K562 (cell line): ENCODE measurements around the gene POFUT2. TPM values are rescaled to one million over a fixed set of nuclear protein-coding genes. Genes with fewer than 3 reads are reported as not detected.

Source experiments
- ATAC-seq: fragments of 200-7000 bp; cut with Tn5 transposase; 3 replicates; pipeline ENCODE4 v1.9.1; 2020; ENCODE audit warnings: moderate library complexity
- BruUV-seq: library from RNA; stranded (reverse); fragments of 400-500 nt; replicated peaks from 2 replicates; lab custom pipeline; 2021; lab: Mats Ljungman, UMichigan
- CTCF ChIA-PET: fragments of 300-600 bp; formaldehyde crosslinking; extraction: SDS; loops from one replicate; lab custom pipeline; 2021; ENCODE audit warnings: low intra/inter-chr PET ratio; lab: Yijun Ruan, JAX
- POLR2A ChIA-PET: fragments of 300-600, 350-650 bp; sonication (Branson Sonifier 250); formaldehyde crosslinking; extraction: SDS; loops from one replicate; lab custom pipeline; 2021; ENCODE audit warnings: antibody characterized with exemption, inconsistent platforms; lab: Yijun Ruan, JAX
- DNase-seq, 4 experiments: peaks; one replicate each; pipeline versions ENCODE4 v3.0.0 to v3.0.0-alpha.2; 2011 to 2018; ENCODE audit warnings: low spot score in 3 of 4, mixed read lengths in 3 of 4; ENCODE audit errors: extremely low read depth in 1 of 4
- FAIRE-seq: peaks from 2 replicates; lab custom pipeline; 2011; peaks lifted over from hg19 to GRCh38; lab: Jason Lieb, UNC
- H2AFZ ChIP-seq: 2 replicates; pipeline ENCODE4 v1.6.0; 2011; ENCODE audit warnings: low read depth, low read length, control low read depth, inconsistent platforms
- H3K27ac ChIP-seq: fragments of 200-600 bp; 3 replicates; pipeline ENCODE4 v1.8.0; 2011; ENCODE audit warnings: low read depth, mild to moderate bottlenecking, control low read depth, inconsistent platforms, low read length, moderate library complexity, mixed read lengths; ENCODE audit errors: extremely low read depth
- H3K27me3 ChIP-seq, 2 experiments: fragments of 300-600 bp in 1 of 2; 2 replicates in 1 of 2; 3 replicates in 1 of 2; pipeline versions ENCODE4 v1.6.0 to v1.8.0; 2011; ENCODE audit warnings: inconsistent platforms in 2 of 2, low read length in 2 of 2, mild to moderate bottlenecking in 1 of 2, mixed read lengths in 1 of 2, moderate library complexity in 1 of 2; ENCODE audit not compliant: control insufficient read depth in 2 of 2, insufficient read depth in 2 of 2
- H3K36me3 ChIP-seq: fragments of 300-600 bp; 3 replicates; pipeline ENCODE4 v1.8.0; 2011; ENCODE audit warnings: mild to moderate bottlenecking, low read length, inconsistent platforms; ENCODE audit not compliant: control insufficient read depth, insufficient read depth
- H3K4me1 ChIP-seq, 2 experiments: fragments of 200-600 bp in 1 of 2; replicated peaks in 1 of 2; 2 replicates in 1 of 2; 3 replicates in 1 of 2; pipeline versions ENCODE4 v1.5.1 to v1.8.0; 2011; ENCODE audit warnings: inconsistent platforms in 2 of 2, low read length in 2 of 2, mild to moderate bottlenecking in 1 of 2, mixed read lengths in 1 of 2, moderate library complexity in 1 of 2; ENCODE audit not compliant: control insufficient read depth in 2 of 2, insufficient read depth in 2 of 2
- H3K4me2 ChIP-seq: 2 replicates; pipeline ENCODE4 v1.6.1; 2011; ENCODE audit warnings: low read length, control low read depth, inconsistent platforms, mixed read lengths; ENCODE audit not compliant: insufficient read depth
- H3K4me3 ChIP-seq: fragments of 200-600 bp; sonication (generic), shearing (Covaris generic); 2 replicates; pipeline ENCODE4 v1.5.1; 2016; ENCODE audit warnings: control low read depth, inconsistent platforms
- H3K79me2 ChIP-seq: fragments of 200-600 bp; 3 replicates; pipeline ENCODE4 v1.8.0; 2011; ENCODE audit warnings: low read length, inconsistent platforms; ENCODE audit not compliant: control insufficient read depth, insufficient read depth
- H3K9ac ChIP-seq, 2 experiments: 2 replicates each; pipeline versions ENCODE4 v1.6.0 to v1.6.1; 2011; ENCODE audit warnings: low read depth in 2 of 2, low read length in 2 of 2, control low read depth in 1 of 2, inconsistent platforms in 1 of 2, mild to moderate bottlenecking in 1 of 2, mixed read lengths in 1 of 2; ENCODE audit not compliant: insufficient read depth in 1 of 2
- H3K9me1 ChIP-seq: one replicate; pipeline ENCODE4 v1.6.0; 2011; ENCODE audit warnings: inconsistent platforms, mild to moderate bottlenecking, low read length, moderate library complexity; ENCODE audit not compliant: control insufficient read depth, insufficient read depth
- H3K9me3 ChIP-seq: replicated peaks from 2 replicates; pipeline ENCODE4 v1.5.1; 2011; ENCODE audit warnings: low read depth, low read length, inconsistent platforms; ENCODE audit not compliant: control insufficient read depth, insufficient read depth
- H4K20me1 ChIP-seq: replicated peaks from 2 replicates; pipeline ENCODE4 v1.6.1; 2011; ENCODE audit warnings: low read length, inconsistent platforms, mixed read lengths; ENCODE audit not compliant: control insufficient read depth, insufficient read depth
- C11orf30 ChIP-seq: fragments of 450-650 bp; IDR thresholded peaks from 2 replicates; pipeline ENCODE4 v1.6.1; 2016; ENCODE audit warnings: low read depth, mild to moderate bottlenecking
- CBFA2T3 ChIP-seq: fragments of 450-650 bp; IDR thresholded peaks from 2 replicates; pipeline ENCODE4 v1.6.1; 2017
- CBX8 ChIP-seq: fragments of 200-600 bp; sonication (generic); IDR thresholded peaks from 2 replicates; pipeline ENCODE4 v1.6.1; 2012; ENCODE audit warnings: borderline replicate concordance, mixed run types, low read depth, mild to moderate bottlenecking, moderate library complexity, mixed read lengths, low read length, control low read depth, inconsistent platforms; ENCODE audit not compliant: poor library complexity, severe bottlenecking; ENCODE audit errors: extremely low read depth
- CCAR2 ChIP-seq: fragments of 200-400 bp; formaldehyde crosslinking; IDR thresholded peaks from 2 replicates; pipeline ENCODE4 v1.6.1; 2017; ENCODE audit warnings: mild to moderate bottlenecking, low read depth, low read length
- CREBBP ChIP-seq: IDR thresholded peaks from one replicate; pipeline ENCODE4 v1.6.1; 2012; ENCODE audit warnings: low read depth, mild to moderate bottlenecking, control low read depth, inconsistent platforms, low read length
- E2F6 ChIP-seq, 2 experiments: IDR thresholded peaks; 2 replicates each; pipeline ENCODE4 v1.6.1; 2011; ENCODE audit warnings: borderline replicate concordance in 1 of 2, control low read depth in 1 of 2, low read depth in 1 of 2, low read length in 1 of 2, mild to moderate bottlenecking in 1 of 2, mixed read lengths in 1 of 2, moderate library complexity in 1 of 2; ENCODE audit not compliant: insufficient read depth in 1 of 2, insufficient read length in 1 of 2, poor library complexity in 1 of 2, severe bottlenecking in 1 of 2; ENCODE audit errors: extremely low read depth in 1 of 2
- EP300 ChIP-seq: IDR thresholded peaks from 2 replicates; pipeline ENCODE4 v1.6.1; 2012; ENCODE audit warnings: low read length, improper control_type of control experiment
- HDAC1 ChIP-seq, 2 experiments: fragments of 450-650 bp; IDR thresholded peaks; 2 replicates each; pipeline ENCODE4 v1.6.1; 2016 to 2017; ENCODE audit warnings: inconsistent platforms in 1 of 2, mild to moderate bottlenecking in 1 of 2, moderate library complexity in 1 of 2
- HSF4 ChIP-seq: fragments of 250-450 bp; sonication (Bioruptor Pico); IDR thresholded peaks from 2 replicates; pipeline ENCODE4 v2.1.2; 2022; ENCODE audit warnings: mild to moderate bottlenecking, moderate library complexity, borderline replicate concordance
- KAT2B ChIP-seq: IDR thresholded peaks from one replicate; pipeline ENCODE4 v1.6.1; 2012; ENCODE audit warnings: low read depth, mild to moderate bottlenecking, control low read depth, inconsistent platforms, low read length, moderate library complexity
- KDM1A ChIP-seq, 2 experiments: fragments of 450-650 bp; IDR thresholded peaks; 2 replicates each; pipeline ENCODE4 v1.6.1; 2016; ENCODE audit warnings: mild to moderate bottlenecking in 2 of 2
- MAFG ChIP-seq: fragments of 450-650 bp; conservative IDR thresholded peaks from 2 replicates; pipeline ENCODE4 v1.6.1; 2016; ENCODE audit warnings: missing genetic modification characterization, missing compliant biosample characterization
- MCM3 ChIP-seq: fragments of 450-650 bp; IDR thresholded peaks from 2 replicates; pipeline ENCODE4 v1.6.1; 2016
- NCOR1 ChIP-seq: fragments of 450-650 bp; IDR thresholded peaks from 2 replicates; pipeline ENCODE4 v1.6.1; 2016; ENCODE audit warnings: mild to moderate bottlenecking, moderate library complexity
- PML ChIP-seq: IDR thresholded peaks from 2 replicates; pipeline ENCODE4 v1.6.1; 2012; ENCODE audit warnings: low read length, inconsistent platforms
- SLC30A9 ChIP-seq: fragments of 250-450 bp; sonication (Bioruptor Pico); IDR thresholded peaks from 2 replicates; pipeline ENCODE4 v1.8.0; 2022; ENCODE audit warnings: mild to moderate bottlenecking, moderate library complexity
- SP1 ChIP-seq: sonication (generic); formaldehyde crosslinking; IDR thresholded peaks from 2 replicates; pipeline ENCODE4 v1.8.1; 2022; ENCODE audit warnings: mild to moderate bottlenecking, missing genetic modification reagents
- ZC3H8 ChIP-seq: fragments of 450-650 bp; IDR thresholded peaks from 2 replicates; pipeline ENCODE4 v1.6.1; 2017
- ZNF24 ChIP-seq: fragments of 450-650 bp; IDR thresholded peaks from 2 replicates; pipeline ENCODE4 v1.6.1; 2016
- ZNF347 ChIP-seq: fragments of 450-650 bp; formaldehyde crosslinking; IDR thresholded peaks from 2 replicates; pipeline ENCODE4 v1.4.0; 2020; ENCODE audit warnings: low read depth, mild to moderate bottlenecking, moderate library complexity
- ZNF644 ChIP-seq: fragments of 200-800 bp; sonication (Bioruptor generic); IDR thresholded peaks from 2 replicates; pipeline ENCODE4 v1.6.1; 2016; ENCODE audit warnings: low read depth, missing genetic modification characterization, missing compliant biosample characterization
- WGBS: fragments of 100-300 bp; shearing (Covaris generic); methylation state at CpG from one replicate; pipeline ENCODE4 v1.1.6; 2016; ENCODE audit warnings: low coverage, mixed read lengths; ENCODE audit not compliant: insufficient coverage; ENCODE audit errors: missing lambda C conversion rate; 5-methylcytosine and 5-hydroxymethylcytosine counted together
- in situ Hi-C: fragments of 300-500 bp; cut with MboI; formaldehyde crosslinking; loops from 4 replicates; pipeline ENCODE4 v1.15.0; 2018; ENCODE audit warnings: inconsistent platforms, mixed read lengths
- intact Hi-C: fragments of 100-400 bp; cut with micrococcal nuclease; formaldehyde crosslinking; loops from 2 replicates; pipeline ENCODE4 v1.14.2; 2022
- polyA plus RNA-seq, 8 experiments: library from polyadenylated mRNA; depleted of rRNA in 4 of 8; stranded (reverse) in 5 of 8; unstranded in 3 of 8; fragments of >200 nt; fragmentation: Nextera tagmentation in 2 of 8; fragmentation: Illumina TruSeq in 1 of 8; extraction: Ambion mirVana in 2 of 8; extraction: Trizol in 1 of 8; gene quantifications; 2 replicates each; pipeline versions ENCODE4 v1.2.1 to v1.2.3, GENCODE V29; 2011 to 2014; ENCODE audit warnings: inconsistent platforms in 1 of 8, missing spikeins in 1 of 8
- total RNA-seq, 7 experiments: library from RNA; depleted of rRNA in 6 of 7; stranded (reverse); fragments of >200 nt in 6 of 7; fragmentation: Illumina TruSeq in 2 of 7; extraction: Trizol in 2 of 7; gene quantifications; 2 replicates each; pipeline versions ENCODE4 v1.2.1 to v1.2.3, GENCODE V29; 2011 to 2021; ENCODE audit warnings: low replicate concordance in 1 of 7
- TF ChIP-seq, protein P1 (sequence below), 3 experiments: IDR thresholded peaks in 2 of 3; conservative IDR thresholded peaks in 1 of 3; 2 replicates each; pipeline ENCODE4 v1.5.1; 2011 to 2012; ENCODE audit warnings: low read length in 3 of 3, mild to moderate bottlenecking in 3 of 3, control low read depth in 2 of 3, improper control_type of control experiment in 1 of 3, inconsistent platforms in 1 of 3, low read depth in 1 of 3, mixed read lengths in 1 of 3, moderate library complexity in 1 of 3; ENCODE audit not compliant: insufficient read depth in 2 of 3

The POFUT2 gene
- total and polyA plus RNA-seq, 9 of the 15 experiments (the other 6 are each of a cell fraction or from before 2014, with no cell fraction given): 1.1 to 24.2 (median 11.0) TPM

GRCh38 chr21:45236481-45236880, 51.2 kb downstream of the POFUT2 start (continued):
- TF ChIP-seq, protein P1, sequence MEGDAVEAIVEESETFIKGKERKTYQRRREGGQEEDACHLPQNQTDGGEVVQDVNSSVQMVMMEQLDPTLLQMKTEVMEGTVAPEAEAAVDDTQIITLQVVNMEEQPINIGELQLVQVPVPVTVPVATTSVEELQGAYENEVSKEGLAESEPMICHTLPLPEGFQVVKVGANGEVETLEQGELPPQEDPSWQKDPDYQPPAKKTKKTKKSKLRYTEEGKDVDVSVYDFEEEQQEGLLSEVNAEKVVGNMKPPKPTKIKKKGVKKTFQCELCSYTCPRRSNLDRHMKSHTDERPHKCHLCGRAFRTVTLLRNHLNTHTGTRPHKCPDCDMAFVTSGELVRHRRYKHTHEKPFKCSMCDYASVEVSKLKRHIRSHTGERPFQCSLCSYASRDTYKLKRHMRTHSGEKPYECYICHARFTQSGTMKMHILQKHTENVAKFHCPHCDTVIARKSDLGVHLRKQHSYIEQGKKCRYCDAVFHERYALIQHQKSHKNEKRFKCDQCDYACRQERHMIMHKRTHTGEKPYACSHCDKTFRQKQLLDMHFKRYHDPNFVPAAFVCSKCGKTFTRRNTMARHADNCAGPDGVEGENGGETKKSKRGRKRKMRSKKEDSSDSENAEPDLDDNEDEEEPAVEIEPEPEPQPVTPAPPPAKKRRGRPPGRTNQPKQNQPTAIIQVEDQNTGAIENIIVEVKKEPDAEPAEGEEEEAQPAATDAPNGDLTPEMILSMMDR (IDR thresholded peaks at IDR 0.05 in 2 of 3, conservative IDR thresholded peaks at IDR 0.05 in 1 of 3; ENCODE audit: insufficient read depth in 2 of 3, low read depth in 1 of 3, low read length in 3 of 3): peak in 2 of 3 experiments; percentile 20 to 30; a peak in 4 of 6 replicates
- no peak for TF ChIP-seq ZC3H8
- no peak for TF ChIP-seq SLC30A9
- no peak for TF ChIP-seq ZNF24
- TF ChIP-seq HSF4 (CRISPR knock-in tag): no peak
- no peak for TF ChIP-seq PML
- TF ChIP-seq, all 486 proteins: peak for 5

- Histone ChIP-seq H4K20me1 (no peaks in the 10 kb centered on the region), H2AFZ (no peak overlapping the region), H3K36me3 (no peaks in the 10 kb centered on the region), H3K27me3 (peaks cover 37 to 39% of the 10 kb centered on the region in 2 experiments; a peak in 4 of 5 replicates), H3K9me3 (no peaks in the 10 kb centered on the region), H3K27ac (no peak overlapping the region), H3K9me1 (no peaks in the 10 kb centered on the region), H3K4me1 (peaks cover 0 to 9% of the 10 kb centered on the region in 2 experiments; a peak in 1 of 5 replicates), H3K4me3 (no peak overlapping the region), H3K79me2 (no peaks in the 10 kb centered on the region), H3K9ac (no peak overlapping the region), H3K4me2 (no peak overlapping the region)
- intact Hi-C loops (no loop called here), in situ Hi-C loops (no loop called here)
- CTCF ChIA-PET: no interaction called here
- peak in 1 of 4 experiments; percentile 47 for DNase-seq
- no TSS peak for BruUV-seq
- ATAC-seq: no peak
- POLR2A ChIA-PET: interaction anchor here (0.8 to 1.1 kb wide), 2 partner anchors 13 to 74 kb away, joined by 3 read pairs; no protein-coding TSS in a partner anchor
- no peak for FAIRE-seq
- WGBS: 2% methylated on average over 6 of the region's 6 CpGs
- no peak for TF ChIP-seq CCAR2
- TF ChIP-seq MCM3: no peak
- TF ChIP-seq ZNF644 (tag): no peak
- peak; percentile 18; the same call in 1 of the 2 replicates for TF ChIP-seq EP300
- peak; percentile 46; the same call in 1 of the 2 replicates for TF ChIP-seq MAFG
- TF ChIP-seq SP1 (CRISPR knock-in tag): no peak
- peak; percentile 29 for TF ChIP-seq NCOR1
- peak; percentile 73 for TF ChIP-seq CBFA2T3
- no peak for TF ChIP-seq ZNF347 (CRISPR knock-in tag)
- TF ChIP-seq E2F6 (IDR thresholded peaks at IDR 0.05; ENCODE audit: borderline replicate concordance in 1 of 2, extremely low read depth in 1 of 2, insufficient read depth in 1 of 2, insufficient read length in 1 of 2, low read depth in 1 of 2, low read length in 1 of 2, poor library complexity in 1 of 2, severe bottlenecking in 1 of 2): no peak
- TF ChIP-seq CBX8: no peak
- TF ChIP-seq C11orf30: peak; percentile 70; the same call in 1 of the 2 replicates
- TF ChIP-seq KDM1A (IDR thresholded peaks at IDR 0.05): peak; percentile 64 to 73; a peak in 3 of 4 replicates
- TF ChIP-seq KAT2B: no peak
- TF ChIP-seq CREBBP: no peak
- TF ChIP-seq HDAC1 (IDR thresholded peaks at IDR 0.05): no peak
These were observed 52.2 kb downstream of the POFUT2 start for GRCh38 chr21:45235488-45235887.
